OCI-LY1 (cell line): ENCODE results near the gene IVD.

ENCODE experiments used
- EZH2 ChIP-seq: fragments of 200-600 bp; sonication (generic), shearing (Covaris generic); IDR thresholded peaks from 2 replicates; pipeline ENCODE4 v1.8.0; 2017; ENCODE audit warnings: borderline replicate concordance, mixed run types, mild to moderate bottlenecking, antibody characterized with exemption, low read length, moderate library complexity, mixed read lengths
- TF ChIP-seq, protein P1 (sequence below): fragments of 200-600 bp; sonication (generic), shearing (Covaris generic); IDR thresholded peaks from 2 replicates; pipeline ENCODE4 v1.5.1; 2017; ENCODE audit warnings: mild to moderate bottlenecking, antibody characterized with exemption, low read length, moderate library complexity, mixed read lengths

DNA sequence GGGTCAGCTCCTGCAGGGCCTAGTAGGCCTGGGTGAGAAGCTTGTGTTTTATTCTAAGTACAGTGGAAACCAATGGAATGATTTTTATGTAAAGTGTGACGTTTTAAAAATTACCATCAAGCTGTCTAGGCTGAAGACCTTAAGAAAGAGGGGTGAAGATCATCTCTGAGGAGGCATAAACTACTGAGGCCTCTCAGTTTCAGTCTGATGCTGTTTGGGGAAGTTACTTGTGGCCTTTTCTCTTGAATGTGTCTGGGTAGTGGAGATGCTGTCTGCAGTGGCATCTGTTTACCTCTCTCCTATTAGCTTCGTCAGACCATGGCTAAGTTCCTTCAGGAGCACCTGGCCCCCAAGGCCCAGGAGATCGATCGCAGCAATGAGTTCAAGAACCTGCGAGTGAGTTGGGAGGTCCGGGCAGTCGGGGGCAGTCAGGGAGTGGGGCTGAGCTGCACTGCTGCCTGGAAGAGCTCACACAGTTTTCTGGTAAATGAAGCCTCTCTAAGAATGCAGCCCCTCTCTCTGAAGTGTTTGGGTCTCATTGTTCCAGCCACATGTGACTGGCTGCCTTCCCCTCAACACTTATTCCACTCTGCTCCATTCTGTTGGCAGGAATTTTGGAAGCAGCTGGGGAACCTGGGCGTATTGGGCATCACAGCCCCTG is 1.9 kb downstream of the IVD start:
- TF ChIP-seq, protein P1, sequence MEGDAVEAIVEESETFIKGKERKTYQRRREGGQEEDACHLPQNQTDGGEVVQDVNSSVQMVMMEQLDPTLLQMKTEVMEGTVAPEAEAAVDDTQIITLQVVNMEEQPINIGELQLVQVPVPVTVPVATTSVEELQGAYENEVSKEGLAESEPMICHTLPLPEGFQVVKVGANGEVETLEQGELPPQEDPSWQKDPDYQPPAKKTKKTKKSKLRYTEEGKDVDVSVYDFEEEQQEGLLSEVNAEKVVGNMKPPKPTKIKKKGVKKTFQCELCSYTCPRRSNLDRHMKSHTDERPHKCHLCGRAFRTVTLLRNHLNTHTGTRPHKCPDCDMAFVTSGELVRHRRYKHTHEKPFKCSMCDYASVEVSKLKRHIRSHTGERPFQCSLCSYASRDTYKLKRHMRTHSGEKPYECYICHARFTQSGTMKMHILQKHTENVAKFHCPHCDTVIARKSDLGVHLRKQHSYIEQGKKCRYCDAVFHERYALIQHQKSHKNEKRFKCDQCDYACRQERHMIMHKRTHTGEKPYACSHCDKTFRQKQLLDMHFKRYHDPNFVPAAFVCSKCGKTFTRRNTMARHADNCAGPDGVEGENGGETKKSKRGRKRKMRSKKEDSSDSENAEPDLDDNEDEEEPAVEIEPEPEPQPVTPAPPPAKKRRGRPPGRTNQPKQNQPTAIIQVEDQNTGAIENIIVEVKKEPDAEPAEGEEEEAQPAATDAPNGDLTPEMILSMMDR: no peak
- TF ChIP-seq EZH2: no peak
